ENCODE measurements around the gene TMEM151B. TPM values are rescaled to one million over a fixed set of nuclear protein-coding genes. Genes with fewer than 3 reads are reported as not detected.

The TMEM151B gene
- total RNA-seq, 4 donors from 2014 or later: 0.27 to 0.69 TPM; not detected in 2

GRCh38 chr6:44245391-44245911 is 24.8 kb upstream of the TMEM151B start:
- H3K27ac ChIP-seq: peak overlapping the region; percentile 87 to 100 (median 98)
- no peaks in the 10 kb centered on the region for H3K27me3 ChIP-seq
- H3K9me3 ChIP-seq: no peaks in the 10 kb centered on the region
- TF ChIP-seq EP300 (IDR thresholded peaks at IDR 0.05) (no peak), POLR2A (IDR thresholded peaks at IDR 0.05) (no peak), CTCF (IDR thresholded peaks at IDR 0.05) (no peak), POLR2AphosphoS5 (IDR thresholded peaks at IDR 0.05) (no peak)
- ATAC-seq: no peak
- H3K4me3 ChIP-seq: peak overlapping the region; percentile 63 to 79
- H3K4me1 ChIP-seq: peaks cover 0 to 38% (median 18%) of the 10 kb centered on the region in 3 donors
- H3K36me3 ChIP-seq: peaks cover 0 to 22% of the 10 kb centered on the region in 2 donors
- 52 to 71% methylated on average over 4 to 6 of the region's 12 CpGs for WGBS, 2 donors (ENCODE audit: low coverage in 1 of 2)

- Histone ChIP-seq H3K4me3 (peak overlapping the region; percentile 63 to 79), H3K4me1 (peaks cover 0 to 44% (median 18%) of the 10 kb centered on the region in 3 donors), H3K27me3 (no peaks in the 10 kb centered on the region), H3K36me3 (peaks cover 0 to 28% of the 10 kb centered on the region in 2 donors), H3K27ac (peak overlapping the region; percentile 87 to 100 (median 98)), H3K9me3 (no peaks in the 10 kb centered on the region)
- ATAC-seq: peak; percentile 77
- TF ChIP-seq POLR2A (IDR thresholded peaks at IDR 0.05) (no peak), EP300 (IDR thresholded peaks at IDR 0.05) (no peak), CTCF (IDR thresholded peaks at IDR 0.05) (peak in 1 of 4 experiments; percentile 73), POLR2AphosphoS5 (IDR thresholded peaks at IDR 0.05) (peak; percentile 60)
- 0% methylated on average over 10 of the region's 62 CpGs; no CpG with 5 or more reads in 1 of the 2 donors for WGBS, 2 donors (ENCODE audit: low coverage in 1 of 2)
These were observed 24.2 kb upstream of the TMEM151B start for GRCh38 chr6:44245912-44246662.

DNA sequence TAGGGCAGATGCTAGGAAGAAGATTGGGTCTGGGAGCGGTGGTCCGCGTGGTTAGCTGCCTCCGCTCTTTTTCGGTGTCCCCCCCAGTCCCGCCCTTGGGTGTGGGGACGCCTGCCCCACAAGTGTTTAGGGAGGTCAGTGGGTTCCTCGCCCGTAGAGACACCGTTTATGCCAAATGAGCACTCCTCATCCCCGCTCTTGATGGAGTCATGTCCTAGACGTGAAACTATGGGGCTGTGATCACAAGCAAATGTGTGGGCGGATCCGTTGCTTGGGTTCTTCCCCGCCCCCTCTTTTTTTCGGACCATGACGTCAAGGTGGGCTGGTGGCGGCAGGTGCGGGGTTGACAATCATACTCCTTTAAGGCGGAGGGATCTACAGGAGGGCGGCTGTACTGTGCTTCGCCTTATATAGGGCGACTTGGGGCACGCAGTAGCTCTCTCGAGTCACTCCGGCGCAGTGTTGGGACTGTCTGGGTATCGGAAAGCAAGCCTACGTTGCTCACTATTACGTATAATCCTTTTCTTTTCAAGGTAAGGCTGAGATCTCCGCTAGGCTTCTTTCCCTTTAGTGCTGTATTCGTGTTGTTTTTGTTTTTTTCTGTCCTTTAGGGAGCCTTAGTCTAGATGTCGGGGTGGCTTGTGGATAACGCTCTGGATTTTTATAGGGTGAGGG is 23.4 kb upstream of the TMEM151B start, which contains the start of gene HSP90AB1:
HSP90AB1 (plus strand) TSS at position 439 of the 675 bp plus-strand sequence. CDS start 1,529 bp downstream, outside the sequence.
- Histone ChIP-seq H3K36me3 (peaks cover 0 to 35% of the 10 kb centered on the region in 2 donors), H3K4me3 (peak within 1 kb of the TSS; percentile 63 to 79), H3K9me3 (no peaks in the 10 kb centered on the region), H3K27me3 (no peaks in the 10 kb centered on the region), H3K4me1 (peaks cover 0 to 51% (median 18%) of the 10 kb centered on the region in 3 donors), H3K27ac (peak within 1 kb of the TSS; percentile 87 to 100 (median 98))
- peak; percentile 92 for ATAC-seq
- no peak for TF ChIP-seq EP300 (IDR thresholded peaks at IDR 0.05)
- TF ChIP-seq POLR2A (IDR thresholded peaks at IDR 0.05): peak; percentile 99
- TF ChIP-seq POLR2AphosphoS5 (IDR thresholded peaks at IDR 0.05): peak; percentile 100
- TF ChIP-seq CTCF (IDR thresholded peaks at IDR 0.05): no peak
- 0 to 1% methylated on average over 5 to 19 of the region's 34 CpGs for WGBS, 2 donors (ENCODE audit: low coverage in 1 of 2)

DNA sequence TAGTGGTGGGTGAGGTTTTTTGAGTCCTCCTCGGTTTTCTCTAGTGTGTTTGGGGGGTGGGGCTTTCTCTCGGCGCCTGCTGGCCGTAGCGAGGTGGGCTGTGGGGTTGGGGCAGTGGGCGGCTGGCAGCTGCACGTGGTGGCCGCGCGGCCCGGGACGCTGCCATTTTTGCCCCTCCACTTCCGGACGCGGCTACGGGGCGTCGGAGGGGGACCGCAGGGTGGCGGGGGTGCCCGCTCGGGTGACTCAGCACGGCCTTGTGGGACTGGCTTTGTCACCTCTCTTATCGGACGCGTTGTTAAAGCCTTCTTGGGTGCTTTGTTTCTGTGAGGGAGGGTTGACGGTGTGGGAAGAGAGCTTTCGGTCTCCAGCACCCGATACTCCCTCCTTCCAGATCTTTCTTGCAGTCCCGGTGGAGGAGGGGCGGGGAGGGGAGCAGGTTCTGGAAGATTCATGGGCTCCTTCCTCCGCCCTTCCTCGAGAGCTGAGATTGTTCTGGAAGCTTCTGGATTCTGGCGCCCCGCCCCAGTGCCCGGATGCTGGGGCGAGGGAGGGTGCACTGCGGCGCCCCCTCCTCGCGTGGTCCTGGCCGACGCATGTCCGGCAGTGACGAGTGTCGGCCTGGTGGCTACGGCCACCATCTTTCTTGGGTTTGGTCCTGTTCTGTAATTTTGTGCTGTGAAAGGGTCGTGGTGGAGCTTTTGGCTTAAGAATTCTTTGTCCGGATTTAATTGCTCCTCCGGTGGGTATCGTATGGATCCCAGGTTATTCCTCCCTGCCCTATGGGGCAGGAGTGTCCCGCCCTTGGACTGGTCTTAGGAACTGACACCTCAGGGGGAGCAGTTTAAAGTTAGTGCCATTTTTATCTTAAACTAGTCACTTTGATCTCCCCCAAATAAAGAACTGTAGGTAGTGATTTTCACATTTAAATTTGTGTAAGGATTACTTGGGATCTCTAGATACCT is 22.6 kb upstream of the TMEM151B start:
- Histone ChIP-seq H3K9me3 (no peaks in the 10 kb centered on the region), H3K27ac (peak overlapping the region; percentile 87 to 100 (median 98)), H3K27me3 (no peaks in the 10 kb centered on the region), H3K4me3 (peak overlapping the region; percentile 63 to 79), H3K36me3 (peaks cover 0 to 43% of the 10 kb centered on the region in 2 donors), H3K4me1 (peaks cover 0 to 60% (median 18%) of the 10 kb centered on the region in 3 donors)
- no peak for TF ChIP-seq POLR2AphosphoS5 (IDR thresholded peaks at IDR 0.05)
- no peak for TF ChIP-seq EP300 (IDR thresholded peaks at IDR 0.05)
- TF ChIP-seq CTCF (IDR thresholded peaks at IDR 0.05): no peak
- 0% methylated on average over 5 to 7 of the region's 52 CpGs for WGBS, 2 donors (ENCODE audit: low coverage in 1 of 2)
- peak; percentile 46 for ATAC-seq
